ENCODE data around the gene TAOK1. TPM values are rescaled to one million over a fixed set of nuclear protein-coding genes. Genes with fewer than 3 reads are reported as not detected.
"Not testable (repeated sequence)": the region's sequence is repeated elsewhere in the genome, so short reads cannot be mapped to it uniquely, and the experiment has no call there.

Gene TAOK1
- total and polyA plus RNA-seq, 8 donors, result 5.4 to 31.8 (median 16.8) TPM

DNA sequence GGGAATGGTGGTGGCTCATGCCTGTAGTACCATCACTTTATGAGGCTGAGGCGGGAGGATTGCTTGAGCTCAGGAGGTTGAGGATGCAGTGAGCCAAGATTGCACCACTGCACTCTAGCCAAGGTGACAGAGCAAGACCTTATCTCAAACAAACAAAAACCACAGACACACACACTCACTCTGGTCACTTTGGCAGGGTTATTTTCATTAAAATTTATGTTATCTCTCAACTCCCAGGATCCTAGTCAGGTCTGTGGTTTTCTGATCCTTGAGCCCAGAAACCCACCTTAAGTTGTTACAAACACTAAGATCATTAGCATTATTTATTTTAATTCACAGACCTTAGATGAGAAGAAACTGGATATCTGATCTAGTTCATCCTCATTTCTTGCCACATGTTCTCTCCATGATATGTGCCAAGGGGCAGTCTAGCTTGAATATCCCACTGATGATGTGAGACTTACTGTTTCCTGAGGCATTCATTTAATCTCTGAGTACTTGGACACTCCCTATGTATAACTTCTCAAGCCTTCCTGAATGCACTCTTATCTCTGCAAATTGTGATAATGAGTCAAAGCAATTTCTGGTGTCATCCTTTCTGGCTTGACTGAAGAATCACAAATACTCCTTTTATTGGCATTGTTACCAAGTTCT is 167.0 kb downstream of the TAOK1 start:
- FAIRE-seq (no peak), DNase-seq (no peak), ATAC-seq (peak; percentile 26 to 47 (median 32))
- H3K4me1 ChIP-seq, result peaks cover 4 to 22% (median 21%) of the 10 kb centered on the region in 3 donors
- no peaks in the 10 kb centered on the region for H3K9me3 ChIP-seq
- H3K27me3 ChIP-seq, result no peaks in the 10 kb centered on the region
- H3K4me3 ChIP-seq, result no peak overlapping the region
- no peak overlapping the region for H3K27ac ChIP-seq
- intact Hi-C loops (cut with DNase I), result no loop called here
- WGBS, 2 donors, result 78 to 89% methylated on average over 1 of the region's 1 CpG
- no peak for TF ChIP-seq CTCF (IDR thresholded peaks at IDR 0.05)
- H3K36me3 ChIP-seq, result peaks cover 0 to 5% (median 4%) of the 10 kb centered on the region in 3 donors

DNA sequence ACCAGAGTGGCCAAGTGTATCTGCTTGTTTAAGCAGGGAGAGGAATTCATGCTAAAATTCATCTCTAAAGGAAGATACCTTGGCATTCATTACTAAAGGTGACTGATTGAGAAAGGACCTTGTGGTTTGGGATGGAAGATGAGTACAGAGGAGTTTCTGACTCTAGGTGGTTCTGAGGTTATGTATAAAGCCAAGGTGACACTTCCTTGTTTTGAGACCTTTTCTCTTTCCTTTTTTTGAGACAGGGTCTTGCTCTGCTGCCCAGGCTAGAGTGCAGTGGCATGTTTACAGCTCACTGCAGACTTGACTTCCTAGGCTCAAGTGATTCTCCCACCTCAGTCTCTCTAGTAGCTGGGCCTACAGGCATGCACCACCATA is 167.6 kb downstream of the TAOK1 start:
- FAIRE-seq, result no peak
- intact Hi-C loops (cut with DNase I), result no loop called here
- peaks cover 0 to 7% (median 5%) of the 10 kb centered on the region in 3 donors for H3K36me3 ChIP-seq
- ATAC-seq, result no peak
- peak in 1 of 6 donors; percentile 6 for DNase-seq
- H3K27me3 ChIP-seq, result no peaks in the 10 kb centered on the region
- H3K27ac ChIP-seq, result no peak overlapping the region
- peaks cover 4 to 22% (median 21%) of the 10 kb centered on the region in 3 donors for H3K4me1 ChIP-seq
- H3K4me3 ChIP-seq, result no peak overlapping the region
- TF ChIP-seq CTCF (IDR thresholded peaks at IDR 0.05), result no peak
- H3K9me3 ChIP-seq, result no peaks in the 10 kb centered on the region

- FAIRE-seq; H3K27me3 ChIP-seq; DNase-seq; H3K36me3 ChIP-seq; H3K9me3 ChIP-seq; H3K4me3 ChIP-seq; H3K27ac ChIP-seq; ATAC-seq; intact Hi-C loops (cut with DNase I): not testable (repeated sequence)
- WGBS, 2 donors, result 94 to 95% methylated on average over 5 of the region's 5 CpGs
- peaks cover 4 to 22% (median 21%) of the 10 kb centered on the region in 3 donors for H3K4me1 ChIP-seq
Measured at GRCh38 chr17:29558139-29558538, 168.0 kb downstream of the TAOK1 start.

- Histone ChIP-seq H3K27ac (no peak overlapping the region), H3K36me3 (peaks cover 0 to 8% (median 5%) of the 10 kb centered on the region in 3 donors), H3K4me1 (peaks cover 4 to 22% (median 21%) of the 10 kb centered on the region in 3 donors), H3K9me3 (no peaks in the 10 kb centered on the region), H3K27me3 (no peaks in the 10 kb centered on the region), H3K4me3 (no peak overlapping the region)
- DNase-seq, result peak in 1 of 6 donors; percentile 5
- no peak for ATAC-seq
- no peak for FAIRE-seq
- TF ChIP-seq CTCF (IDR thresholded peaks at IDR 0.05), result no peak
- 93 to 95% methylated on average over 2 of the region's 2 CpGs for WGBS, 2 donors
- intact Hi-C loops (cut with DNase I), result no loop called here
Measured at GRCh38 chr17:29559640-29560039, 169.5 kb downstream of the TAOK1 start.

GRCh38 chr17:29560316-29560715 is 170.2 kb downstream of the TAOK1 start:
- H3K9me3 ChIP-seq, result no peaks in the 10 kb centered on the region
- H3K36me3 ChIP-seq, result peaks cover 0 to 8% (median 5%) of the 10 kb centered on the region in 3 donors
- FAIRE-seq (no peak), ATAC-seq (peak in 2 of 4 donors; percentile 7 to 9), DNase-seq (peak in 1 of 6 donors; percentile 11)
- 83 to 89% methylated on average over 6 of the region's 6 CpGs for whole genome bisulfite sequencing, 2 donors
- TF ChIP-seq CTCF (IDR thresholded peaks at IDR 0.05), result no peak
- no peaks in the 10 kb centered on the region for H3K27me3 ChIP-seq
- intact Hi-C loops (cut with DNase I), result no loop called here
- H3K27ac ChIP-seq, result peak overlapping the region in 1 of 4 donors; percentile 9
- H3K4me3 ChIP-seq, result no peak overlapping the region
- H3K4me1 ChIP-seq, result peaks cover 11 to 23% (median 18%) of the 10 kb centered on the region in 3 donors

Data from pancreas (tissue), 10 donors.